Stimulated activated CD8-positive, alpha-beta memory T cell treated with anti-CD3 and anti-CD28 coated beads, Interleukin-12 subunit alpha, Interleukin-12 subunit beta, amount 100 ng/mL, for 24 hours (primary cell): ENCODE measurements around the gene PINK1.

Source experiments
- DNase-seq: peaks from one replicate; pipeline ENCODE4 v3.0.0-alpha.2; 2020; ENCODE audit errors: extremely low read depth

PINK1 gene

DNA sequence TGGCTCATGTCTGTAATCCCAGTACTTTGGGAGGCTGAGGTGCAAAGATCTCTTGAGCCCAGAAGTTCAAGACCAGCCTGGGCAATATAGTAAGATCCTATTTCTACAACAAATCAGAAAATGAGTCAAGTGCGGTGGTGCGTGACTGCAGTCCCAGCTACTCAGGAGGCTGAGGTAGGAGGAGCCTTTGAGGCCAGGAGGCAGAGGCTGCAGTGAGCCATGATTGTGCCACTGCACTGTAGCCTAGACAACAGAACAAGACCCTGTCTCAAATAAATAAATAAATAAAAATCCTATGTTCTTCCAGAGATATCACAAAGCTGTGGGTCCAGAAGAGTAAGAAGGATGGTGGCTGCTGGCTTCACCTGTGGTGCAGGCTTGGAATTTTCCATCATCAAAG lies 22.3 kb upstream of the PINK1 start:
- DNase-seq = no peak

DNA sequence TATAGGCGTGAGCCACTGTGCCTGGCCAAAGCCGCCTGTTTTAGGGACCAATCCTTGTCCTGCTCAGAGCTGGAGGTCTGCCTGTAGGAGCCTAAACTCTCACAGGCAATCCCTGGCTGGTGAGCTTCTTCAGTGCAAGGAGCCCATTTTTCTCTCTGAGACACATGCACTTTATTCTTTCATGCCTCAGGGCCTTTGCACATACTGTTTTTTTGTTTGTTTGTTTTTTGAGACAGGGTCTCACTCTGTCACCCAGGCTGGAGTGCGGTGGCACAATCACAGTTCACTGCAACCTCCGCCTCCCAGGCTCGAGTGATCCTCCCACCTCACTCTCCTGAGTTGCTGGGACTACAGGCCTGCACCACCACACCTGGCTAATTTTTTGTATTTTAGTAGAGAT lies 21.6 kb upstream of the PINK1 start:
- no peak for DNase-seq

DNA sequence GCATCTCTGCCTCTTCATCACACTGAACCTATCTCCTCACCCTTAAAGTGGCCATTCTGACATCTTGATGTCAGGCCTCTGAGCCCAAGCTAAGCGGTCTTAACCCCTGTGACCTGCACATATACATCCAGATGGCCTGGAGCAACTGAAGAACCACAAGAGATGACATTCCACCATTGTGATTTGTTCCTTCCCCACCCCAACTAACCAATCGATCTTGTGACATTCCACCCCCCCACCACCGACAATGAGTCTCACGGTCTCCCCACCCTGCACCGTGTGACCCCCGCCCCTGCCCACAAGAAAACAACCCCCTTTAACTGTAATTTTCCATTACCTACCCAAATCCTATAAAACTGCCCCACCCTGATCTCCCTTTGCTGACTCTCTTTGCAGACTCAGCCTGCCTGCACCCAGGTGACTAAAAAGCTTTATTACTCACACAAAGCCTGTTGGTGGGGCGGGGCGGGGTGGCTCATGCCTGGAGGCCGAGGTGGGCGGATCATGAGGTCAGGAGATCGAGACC lies 21.0 kb upstream of the PINK1 start:
- no peak for DNase-seq

DNA sequence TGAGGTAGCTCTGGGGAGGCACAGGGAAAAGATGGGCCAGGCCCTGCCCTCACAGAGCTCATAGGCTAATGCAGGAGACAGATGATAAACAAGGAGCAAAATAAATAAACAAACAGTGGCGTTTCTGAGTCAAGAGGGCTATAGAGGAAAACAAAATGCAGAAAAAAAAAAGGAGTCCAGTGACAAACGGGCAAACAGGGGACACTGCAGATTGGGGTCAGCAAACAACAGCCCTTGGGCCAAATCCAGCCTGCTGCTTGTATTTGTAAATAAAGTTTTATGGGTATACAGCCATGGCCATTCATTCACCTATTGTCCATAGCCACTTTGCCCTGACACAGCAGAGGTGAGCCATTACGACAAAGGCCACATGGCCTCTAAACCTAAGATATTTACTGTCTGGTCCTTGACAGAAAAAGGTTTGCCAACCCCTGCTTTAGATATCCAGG lies 19.1 kb upstream of the PINK1 start:
- DNase-seq = no peak

DNA sequence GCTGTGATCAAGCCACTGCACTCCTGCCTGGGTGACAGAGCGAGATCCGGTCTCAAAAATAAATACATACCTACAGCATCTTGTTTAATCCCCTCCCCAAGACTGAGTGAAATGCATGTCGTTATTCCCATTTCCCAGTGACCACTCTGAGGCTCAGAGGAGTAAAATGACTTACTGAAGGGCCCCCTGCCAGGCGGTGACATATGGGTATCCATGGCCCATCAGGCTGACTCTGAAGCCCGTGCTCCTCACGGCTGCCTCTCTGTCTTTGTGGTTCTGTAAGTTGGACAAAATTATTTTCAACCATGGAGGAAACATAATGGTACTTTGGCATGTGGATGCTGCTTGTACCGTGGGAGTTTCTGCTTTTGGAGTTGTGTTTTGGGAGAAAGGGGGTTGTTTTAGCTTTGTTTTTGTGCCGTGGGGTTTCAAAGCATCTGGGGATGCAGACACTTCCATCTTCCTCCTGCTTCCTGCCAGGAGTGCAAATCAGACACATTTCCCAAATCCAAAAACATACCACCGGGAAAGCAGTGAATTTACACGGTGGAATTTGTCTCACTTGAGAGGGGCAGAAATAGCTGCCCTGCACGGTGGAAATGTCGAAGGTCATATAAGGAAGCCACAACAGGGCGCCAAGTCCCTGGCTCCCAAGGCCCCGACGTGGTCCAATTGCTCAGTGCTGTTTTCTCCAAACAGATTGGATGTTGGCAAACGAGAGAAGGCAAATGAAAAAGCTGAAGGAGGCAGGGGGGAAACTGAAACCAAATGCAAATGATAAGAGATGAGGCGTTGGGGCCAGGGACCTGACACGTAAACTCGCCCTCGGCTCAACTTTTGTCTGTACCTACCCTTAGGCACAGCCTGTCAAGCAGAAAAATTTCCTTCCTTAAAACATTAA lies 17.1 kb upstream of the PINK1 start:
- no peak for DNase-seq

DNA sequence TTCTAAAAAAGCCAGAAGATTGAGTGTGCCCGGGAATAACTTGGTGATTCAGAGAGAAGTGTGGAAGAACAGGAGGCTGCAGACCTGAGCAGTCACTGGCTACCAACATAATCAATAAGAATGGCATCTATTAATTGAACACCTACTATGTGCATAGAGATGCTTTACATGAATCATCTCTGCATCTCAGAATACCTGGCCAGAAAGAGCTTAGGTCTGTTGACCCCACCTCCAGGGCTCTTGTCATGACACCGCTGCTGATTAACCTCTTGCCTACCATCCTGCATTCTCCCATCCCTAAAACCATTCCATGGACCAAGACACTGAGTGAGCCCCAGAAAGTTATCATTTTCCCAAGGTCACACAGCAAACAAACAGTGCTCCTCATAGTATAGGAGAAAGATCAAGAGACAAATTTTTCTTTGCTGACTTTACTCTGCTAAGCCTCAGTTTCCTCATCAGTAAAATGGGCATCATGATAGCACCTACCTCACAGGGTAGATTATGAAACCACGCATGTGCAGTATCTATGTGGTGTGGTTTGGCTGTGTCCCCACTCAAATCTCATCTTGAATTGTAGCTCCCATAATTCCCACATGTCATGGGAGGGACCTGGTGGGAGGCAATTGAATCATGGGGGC lies 16.3 kb upstream of the PINK1 start:
- no peak for DNase-seq

DNA sequence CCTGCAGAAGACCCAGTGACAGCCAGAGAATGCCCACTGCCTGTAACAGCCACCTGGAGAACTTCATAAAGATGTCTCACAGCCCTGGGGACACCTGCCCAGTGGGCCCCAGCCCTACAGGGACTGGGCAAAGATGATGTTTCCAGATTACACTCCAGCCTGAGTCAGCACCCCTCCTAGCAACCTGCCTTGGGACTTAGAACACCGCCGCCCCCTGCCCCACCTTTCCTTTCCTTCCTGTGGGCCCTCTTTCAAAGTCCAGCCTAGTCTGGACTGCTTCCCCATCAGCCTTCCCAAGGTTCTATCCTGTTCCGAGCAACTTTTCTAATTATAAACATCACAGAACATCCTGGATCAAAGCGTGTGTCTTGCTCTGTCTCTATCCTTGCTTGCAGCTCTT lies 14.7 kb upstream of the PINK1 start:
- DNase-seq = no peak

DNA sequence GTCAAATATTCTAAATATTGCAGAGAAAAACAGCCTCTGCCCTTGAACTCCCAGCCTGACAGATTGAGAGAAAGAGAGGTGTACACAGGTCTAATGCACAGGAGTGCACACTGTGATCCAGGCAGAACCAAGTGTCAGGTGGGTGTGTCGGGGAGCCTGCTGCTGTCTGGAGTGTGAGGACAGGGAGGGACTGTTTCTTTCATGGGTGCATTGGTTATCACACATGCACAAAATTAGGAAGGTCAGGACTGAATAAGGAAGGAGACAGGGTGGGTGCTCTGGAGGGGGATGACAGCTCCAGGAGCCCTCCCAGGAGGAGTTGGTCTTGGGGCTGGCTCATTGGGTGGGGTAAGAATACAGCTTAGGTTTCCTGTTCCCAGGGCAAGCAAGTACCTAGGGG lies 13.3 kb upstream of the PINK1 start:
- DNase-seq = no peak

DNA sequence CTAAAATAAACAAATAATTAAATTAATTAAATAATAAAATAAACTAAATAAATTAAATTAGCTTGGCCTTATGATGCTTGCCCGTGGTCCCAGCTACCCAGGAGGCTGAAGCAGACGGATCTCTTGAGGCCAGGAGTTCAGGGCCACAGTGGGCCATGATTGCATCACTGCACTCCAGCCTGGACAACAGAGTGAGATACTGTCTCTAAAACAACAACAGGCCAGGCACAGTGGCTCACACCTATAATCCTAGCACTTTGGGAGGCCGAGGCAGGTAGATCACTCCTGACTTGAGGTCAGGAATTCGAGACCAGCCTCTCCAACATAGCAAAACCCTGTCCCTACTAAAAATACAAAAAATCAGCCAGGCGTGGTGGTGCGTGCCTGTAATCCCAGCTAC lies 12.2 kb upstream of the PINK1 start:
- DNase-seq = no peak

DNA sequence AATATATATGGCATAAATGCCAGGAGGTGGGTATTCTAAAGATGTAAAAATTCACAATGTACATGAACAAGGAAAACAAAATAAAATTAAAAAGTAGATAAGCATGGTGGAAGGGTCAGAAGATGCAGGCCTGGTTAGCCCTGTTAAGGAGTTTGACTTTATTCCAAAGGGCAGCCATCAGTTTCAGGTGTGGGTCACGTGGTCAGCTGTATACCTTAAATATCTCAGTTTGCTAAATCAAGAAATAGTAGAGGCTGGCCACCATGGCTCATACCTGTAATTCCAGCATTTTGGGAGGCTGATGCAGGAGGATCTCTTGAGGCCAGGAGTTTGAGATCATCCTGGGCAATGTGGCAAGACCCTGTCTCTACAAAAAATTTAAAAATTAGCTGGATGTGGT lies 8.5 kb upstream of the PINK1 start:
- no peak for DNase-seq

DNA sequence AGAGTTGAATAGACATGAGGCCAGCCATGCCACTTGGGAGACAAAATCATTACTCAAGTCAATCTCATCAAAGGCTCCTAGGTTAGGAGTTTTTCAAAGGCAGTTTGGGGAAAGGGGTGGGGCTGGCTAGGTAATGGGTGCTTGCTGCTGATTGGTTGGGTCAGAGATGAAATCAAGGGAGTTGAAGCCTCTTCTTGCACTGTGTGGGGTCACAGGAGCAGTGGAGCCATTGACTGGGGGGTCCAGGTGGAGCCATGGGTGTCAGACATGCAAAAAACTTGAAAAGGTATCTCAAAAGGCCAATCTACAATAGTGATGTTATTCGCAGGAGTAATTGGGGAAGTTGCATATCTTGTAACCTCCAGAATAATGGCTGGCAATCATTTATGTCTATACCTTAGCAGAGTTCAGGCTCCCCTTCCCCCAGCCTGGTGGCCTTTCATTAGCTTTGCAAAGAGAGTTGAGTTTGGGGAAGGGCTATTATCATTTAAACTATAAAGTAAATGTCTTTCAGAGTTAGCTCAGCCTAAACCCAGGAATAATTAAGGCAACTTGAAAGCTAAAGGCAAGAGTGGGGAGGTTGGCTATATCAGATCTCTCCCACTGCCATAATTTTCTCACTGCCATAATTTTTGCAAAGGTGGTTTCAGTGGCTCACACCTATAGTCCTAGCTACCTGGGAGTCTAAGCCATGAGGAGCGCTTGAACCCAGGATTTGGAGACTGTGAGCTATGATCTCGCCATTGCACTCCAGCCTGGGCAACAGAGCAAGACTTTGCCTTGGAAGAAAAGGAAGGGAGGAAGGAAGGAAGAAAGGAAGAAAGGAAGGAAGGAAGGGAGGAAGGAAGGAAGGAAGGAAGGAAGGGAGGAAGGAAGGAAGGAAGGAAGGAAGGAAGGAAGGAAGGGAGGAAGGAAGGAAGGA lies 7.8 kb upstream of the PINK1 start:
- no peak for DNase-seq

DNA sequence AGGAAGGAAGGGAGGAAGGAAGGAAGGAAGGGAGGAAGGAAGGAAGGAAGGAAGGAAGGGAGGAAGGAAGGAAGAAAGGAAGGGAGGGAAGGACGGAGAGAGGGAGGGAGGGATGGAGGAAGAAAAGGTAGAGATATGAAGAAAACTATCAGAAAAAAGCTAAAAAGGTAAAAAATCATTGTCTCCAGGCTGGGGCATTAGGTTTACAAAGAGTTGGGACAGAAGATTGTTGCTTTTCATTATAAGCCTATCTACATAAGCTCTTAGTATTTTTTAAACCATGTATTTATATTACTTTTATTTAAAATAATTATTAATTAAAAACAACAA lies 7.2 kb upstream of the PINK1 start:
- DNase-seq = no peak

DNA sequence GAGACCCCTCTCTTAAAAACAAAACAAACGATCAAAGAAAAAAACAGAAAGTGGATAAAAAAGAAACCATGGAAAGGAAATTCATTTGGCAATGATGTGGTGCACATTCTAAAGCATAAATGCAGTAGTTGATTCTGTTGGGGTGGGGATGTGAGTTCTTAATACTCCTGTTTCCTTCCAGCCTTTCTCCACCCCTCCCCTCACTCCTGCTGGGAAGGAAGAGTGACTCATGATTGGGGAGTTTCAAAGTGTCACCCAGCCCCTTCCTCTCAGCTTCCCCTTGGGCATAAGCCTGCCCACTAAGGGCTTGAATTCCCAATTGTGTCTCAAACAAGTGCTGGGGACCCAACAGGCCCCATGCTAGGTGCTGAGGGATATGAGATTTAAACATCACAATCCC lies 6.7 kb upstream of the PINK1 start:
- no peak for DNase-seq

DNA sequence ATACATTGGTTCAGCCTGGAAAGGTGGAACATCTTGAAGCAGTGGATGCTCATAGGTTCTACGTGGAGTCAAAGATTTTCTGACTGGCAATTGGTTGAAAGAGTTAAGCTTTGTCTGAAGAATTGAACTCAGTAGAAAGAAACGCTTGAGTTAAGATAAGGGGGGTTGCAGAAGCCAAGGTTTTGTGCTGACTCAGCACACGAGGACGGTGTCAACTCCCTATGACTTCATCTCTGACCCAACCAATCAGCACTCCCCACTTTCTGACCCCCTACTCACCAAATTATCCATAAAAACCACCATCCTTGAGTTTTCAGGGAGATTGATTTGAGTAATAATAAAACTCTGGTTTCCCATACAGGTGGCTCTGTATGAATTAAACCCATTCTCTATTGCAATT lies 2.5 kb upstream of the PINK1 start:
- DNase-seq = no peak

DNA sequence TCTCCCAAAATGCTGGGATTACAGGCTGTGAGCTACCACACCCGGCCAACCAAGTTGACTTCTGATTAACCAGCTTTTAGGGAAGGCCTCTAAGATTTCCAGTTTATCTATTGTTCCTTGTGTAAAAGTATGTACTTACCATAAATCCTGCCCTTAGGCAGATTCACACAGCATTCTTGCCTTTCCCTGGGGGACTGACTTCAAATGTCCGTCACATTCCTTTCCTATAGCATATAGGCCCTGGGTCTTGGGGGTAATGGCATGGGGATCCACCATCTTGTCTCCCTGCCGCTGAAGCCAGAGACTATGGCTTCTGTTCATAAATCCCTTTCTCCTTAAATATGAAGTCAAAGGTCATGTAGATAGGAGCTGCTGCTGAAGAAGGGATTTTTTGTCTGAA lies 872 bp upstream of the PINK1 start:
- no peak for DNase-seq

DNA sequence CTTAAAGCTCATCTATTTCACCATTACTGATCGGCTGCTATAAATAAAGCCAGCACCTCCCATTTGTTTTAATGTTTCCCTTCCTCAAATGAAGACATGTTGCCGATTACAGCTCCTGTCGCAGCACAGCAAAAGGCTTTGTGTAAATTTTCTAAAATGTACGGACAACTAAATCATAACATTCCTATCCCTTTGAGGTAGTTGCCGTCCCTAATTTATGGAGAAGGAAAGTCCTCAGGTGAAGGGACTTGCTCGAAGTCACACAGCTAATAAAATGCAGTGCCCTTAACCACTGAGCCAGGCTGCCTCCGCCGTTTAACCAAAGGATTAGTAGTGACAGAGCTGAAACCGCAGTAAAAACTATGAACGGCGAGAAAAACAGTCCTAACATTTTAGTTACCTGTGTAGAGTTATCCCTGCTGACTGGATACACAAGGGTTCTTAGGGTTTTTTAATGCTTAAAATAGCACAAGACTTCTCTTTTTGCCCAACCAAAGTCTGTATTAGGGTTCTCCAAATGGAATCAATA lies 871 bp downstream of the PINK1 start:
- no peak for DNase-seq

DNA sequence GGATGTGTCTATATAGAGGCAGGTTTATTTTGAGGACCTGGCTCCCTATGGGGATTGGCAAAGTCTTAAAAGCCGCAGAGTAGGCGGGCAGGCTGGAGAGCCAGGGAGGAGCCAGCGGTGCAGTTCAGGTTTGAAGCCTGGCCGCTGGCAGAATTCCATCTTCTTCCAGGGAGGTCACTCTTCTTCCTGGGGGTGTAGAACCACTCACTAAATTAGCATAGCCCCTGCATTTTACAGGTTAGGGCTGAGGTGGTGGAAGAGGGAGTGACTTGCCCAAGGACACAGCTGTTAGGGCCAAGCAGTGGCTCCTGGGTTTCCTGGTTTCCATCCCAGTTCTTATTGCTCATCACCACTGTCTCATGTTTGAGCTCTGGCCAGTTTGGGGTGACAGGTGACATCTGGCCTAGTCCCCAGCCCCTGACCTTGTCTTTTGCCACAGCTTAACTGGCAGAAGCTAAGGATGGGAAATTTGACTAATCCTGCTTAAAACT lies 1.4 kb downstream of the PINK1 start:
- DNase-seq = no peak

DNA sequence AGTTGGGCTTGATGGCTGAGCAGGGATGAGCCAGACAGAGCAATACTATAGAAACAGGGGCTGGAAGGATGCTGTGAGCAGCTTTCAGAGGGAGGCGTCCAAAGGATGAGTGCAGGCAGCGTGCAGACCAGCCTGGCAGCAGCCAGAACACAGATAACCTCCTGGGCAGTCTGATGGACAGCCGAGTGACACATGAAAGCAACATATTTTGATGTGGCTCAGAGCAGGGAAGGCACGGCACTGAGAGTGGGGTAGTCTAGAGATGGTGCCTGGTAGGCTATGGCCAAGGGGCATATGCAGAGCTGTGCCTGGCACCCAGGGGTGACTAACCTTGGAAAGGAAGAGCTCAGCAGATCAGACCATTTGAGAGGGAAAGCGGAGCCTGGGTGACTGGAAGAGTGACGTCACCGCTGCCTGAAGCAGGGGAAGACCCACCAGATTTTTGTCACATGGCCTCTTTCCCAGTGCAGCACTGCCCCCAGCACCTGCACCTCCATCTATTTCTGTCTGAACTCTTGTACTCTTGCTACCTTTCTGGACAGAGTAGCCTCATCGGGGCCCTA lies 3.6 kb downstream of the PINK1 start:
- DNase-seq = no peak

DNA sequence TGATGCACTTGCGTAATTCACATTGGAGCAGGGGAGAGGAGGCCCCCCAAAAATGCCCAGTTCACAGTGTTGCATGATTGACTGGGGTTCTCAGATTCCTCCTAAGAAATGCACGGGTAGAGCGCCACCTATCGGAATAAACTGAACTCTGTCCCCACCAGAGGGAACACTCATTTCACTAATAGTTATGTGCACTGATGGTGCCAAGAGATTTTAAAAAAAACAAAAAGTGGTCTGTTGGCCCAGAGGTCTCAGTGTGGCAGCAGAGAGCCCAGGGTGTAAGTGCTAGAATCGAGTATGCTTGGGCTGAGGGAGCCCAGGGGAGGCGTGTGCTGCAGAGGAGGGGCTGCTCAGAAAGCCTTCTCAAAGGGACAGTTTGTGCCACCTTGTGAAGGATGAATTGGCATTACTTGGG lies 6.9 kb downstream of the PINK1 start:
- no peak for DNase-seq

DNA sequence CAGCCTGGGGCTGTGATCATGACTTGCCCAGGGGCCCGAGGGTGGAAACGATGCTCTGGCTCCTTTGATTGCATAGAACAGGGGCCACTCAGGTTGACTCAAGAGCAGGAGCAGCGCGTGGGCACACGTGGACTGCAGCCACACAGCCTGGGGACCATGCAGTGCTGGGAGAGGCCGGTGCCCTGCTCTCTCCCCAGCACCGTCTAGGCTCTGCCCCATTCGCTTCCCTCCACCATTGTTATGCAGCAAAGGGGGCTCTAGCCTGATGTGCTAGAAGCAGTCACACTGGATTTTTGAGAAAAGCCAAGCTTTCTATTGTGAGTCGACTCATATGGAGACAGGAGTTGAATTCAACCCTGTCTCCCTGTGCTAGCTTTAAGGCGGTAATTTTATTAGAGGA lies 8.7 kb downstream of the PINK1 start:
- DNase-seq = no peak

DNA sequence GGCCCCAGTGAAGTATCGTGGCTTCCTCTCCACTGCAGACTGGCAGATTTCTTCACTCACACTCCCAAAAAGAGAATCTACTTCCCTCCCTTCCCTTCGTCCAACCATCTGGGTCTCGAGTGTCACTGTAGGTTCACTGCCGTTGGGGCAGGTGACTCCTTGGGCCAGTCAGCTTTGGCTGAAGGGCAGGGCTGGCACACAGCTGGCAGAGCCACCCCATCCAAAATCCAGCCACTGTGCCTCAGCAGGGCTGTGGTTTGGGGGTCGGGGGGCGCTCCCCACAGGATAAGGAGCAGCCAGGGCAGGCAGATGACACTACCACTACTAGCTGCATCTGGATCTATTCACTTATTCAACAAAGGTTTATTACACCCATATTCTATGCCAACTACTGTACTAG lies 9.8 kb downstream of the PINK1 start:
- no peak for DNase-seq

DNA sequence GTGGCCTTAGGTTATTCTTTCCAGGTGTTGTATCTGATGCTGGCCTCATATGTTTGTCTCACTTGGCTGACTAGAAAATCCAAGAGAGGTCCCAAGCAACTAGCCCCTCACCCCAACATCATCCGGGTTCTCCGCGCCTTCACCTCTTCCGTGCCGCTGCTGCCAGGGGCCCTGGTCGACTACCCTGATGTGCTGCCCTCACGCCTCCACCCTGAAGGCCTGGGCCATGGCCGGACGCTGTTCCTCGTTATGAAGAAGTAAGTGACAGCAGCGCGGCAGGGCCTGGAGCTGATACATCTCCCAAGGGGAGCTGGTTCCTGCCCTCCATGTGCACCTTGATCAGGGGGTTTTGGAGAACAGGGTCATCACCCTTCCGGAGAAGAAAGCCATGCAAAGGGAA lies 11.2 kb downstream of the PINK1 start:
- no peak for DNase-seq
